Fibroblast of lung (primary cell): Measurements from ENCODE around the gene VAV2. TPM values are rescaled to one million over a fixed set of nuclear protein-coding genes. Genes with fewer than 3 reads are reported as not detected.

Experiments
- DNase-seq, 2 donors: peaks; one replicate each; pipeline versions ENCODE4 v3.0.0 to v3.0.0-alpha.2; 2010; ENCODE audit warnings: low read depth in 2 of 2
- H2AFZ ChIP-seq: 2 replicates; pipeline ENCODE4 v1.5.1; 2012; ENCODE audit warnings: low read length, control low read depth, inconsistent platforms
- H3K27ac ChIP-seq: 2 replicates; pipeline ENCODE4 v1.5.1; 2011; ENCODE audit warnings: low read length, control low read depth; ENCODE audit not compliant: insufficient read depth
- H3K27me3 ChIP-seq: 2 replicates; pipeline ENCODE4 v1.5.1; 2011; ENCODE audit warnings: mild to moderate bottlenecking, low read length; ENCODE audit not compliant: control insufficient read depth, insufficient read depth
- H3K36me3 ChIP-seq: 2 replicates; pipeline ENCODE4 v1.5.1; 2011; ENCODE audit warnings: low read length; ENCODE audit not compliant: control insufficient read depth, insufficient read depth
- H3K4me1 ChIP-seq: 2 replicates; pipeline ENCODE4 v1.5.1; 2011; ENCODE audit warnings: low read length; ENCODE audit not compliant: control insufficient read depth, insufficient read depth; ENCODE audit errors: extremely low read depth
- H3K4me2 ChIP-seq: 2 replicates; pipeline ENCODE4 v1.5.1; 2011; ENCODE audit warnings: low read length, control low read depth; ENCODE audit not compliant: insufficient read depth; ENCODE audit errors: extremely low read depth
- H3K4me3 ChIP-seq, 4 experiments: fragments of 200-600 bp in 1 of 4; sonication (generic) in 1 of 4; replicated peaks in 1 of 4; 2 replicates each; pipeline ENCODE4 v1.5.1; 2011 to 2016; ENCODE audit warnings: low read length in 4 of 4, low read depth in 3 of 4, mild to moderate bottlenecking in 3 of 4, control low read depth in 2 of 4, inconsistent platforms in 1 of 4, mixed read lengths in 1 of 4; ENCODE audit not compliant: insufficient read depth in 1 of 4; ENCODE audit errors: control extremely low read depth in 1 of 4
- H3K79me2 ChIP-seq: 2 replicates; pipeline ENCODE4 v1.5.1; 2012; ENCODE audit warnings: mild to moderate bottlenecking, low read length, inconsistent platforms; ENCODE audit not compliant: control insufficient read depth, insufficient read depth
- H3K9ac ChIP-seq: 2 replicates; pipeline ENCODE4 v1.5.1; 2011; ENCODE audit warnings: mild to moderate bottlenecking, low read length, control low read depth; ENCODE audit not compliant: insufficient read depth
- H3K9me3 ChIP-seq: 2 replicates; pipeline ENCODE4 v1.5.1; 2012; ENCODE audit warnings: low read depth, low read length; ENCODE audit not compliant: control insufficient read depth, insufficient read depth
- H4K20me1 ChIP-seq: 2 replicates; pipeline ENCODE4 v1.5.1; 2011; ENCODE audit warnings: low read length; ENCODE audit not compliant: control insufficient read depth, insufficient read depth; ENCODE audit errors: extremely low read depth
- CTCF ChIP-seq, 2 donors: IDR thresholded peaks in 1 of 2; conservative IDR thresholded peaks in 1 of 2; 1 replicate in 1 of 2; 2 replicates in 1 of 2; pipeline ENCODE4 v1.5.1; 2011 to 2012; ENCODE audit warnings: low read length in 2 of 2, control low read depth in 1 of 2, inconsistent platforms in 1 of 2, low read depth in 1 of 2, mild to moderate bottlenecking in 1 of 2
- EZH2 ChIP-seq: IDR thresholded peaks from 2 replicates; pipeline ENCODE4 v1.5.1; 2012; ENCODE audit warnings: low read length, control low read depth, mild to moderate bottlenecking; ENCODE audit errors: missing control alignments
- polyA plus RNA-seq, 2 donors: library from polyadenylated mRNA; depleted of rRNA in 1 of 2; stranded (reverse) in 1 of 2; unstranded in 1 of 2; fragments of >200 nt; gene quantifications; 2 replicates each; pipeline ENCODE4 v1.2.1, GENCODE V29; 2011 to 2012; ENCODE audit warnings: missing spikeins in 1 of 2
- total RNA-seq: library from RNA; depleted of rRNA; stranded (reverse); fragments of >200 nt; gene quantifications from 2 replicates; pipeline ENCODE4 v1.2.1, GENCODE V29; 2014

The VAV2 gene
- total and polyA plus RNA-seq, 2 donors (not counting 1 experiment from before 2014, with no cell fraction given) = 13.7 to 17.7 TPM

GRCh38 chr9:133910855-133911514 lies 81.1 kb downstream of the VAV2 start:
- Histone ChIP-seq H3K36me3 (no peaks in the 10 kb centered on the region), H3K9ac (no peak overlapping the region), H3K4me3 (no peak overlapping the region), H4K20me1 (no peaks in the 10 kb centered on the region), H3K4me2 (no peak overlapping the region), H3K9me3 (no peaks in the 10 kb centered on the region), H2AFZ (no peak overlapping the region), H3K79me2 (peaks cover 40% of the 10 kb centered on the region), H3K27ac (no peak overlapping the region), H3K27me3 (no peaks in the 10 kb centered on the region), H3K4me1 (peaks cover 11% of the 10 kb centered on the region)
- DNase-seq = no peak
- TF ChIP-seq CTCF (conservative IDR thresholded peaks at IDR 0.05 in 1 of 2, IDR thresholded peaks at IDR 0.05 in 1 of 2; ENCODE audit: low read depth in 1 of 2, low read length in 2 of 2) = no peak
- no peak for TF ChIP-seq EZH2

GRCh38 chr9:133906932-133907910 lies 84.9 kb downstream of the VAV2 start:
- no peak for DNase-seq
- H3K9me3 ChIP-seq = no peaks in the 10 kb centered on the region
- no peak overlapping the region for H3K4me2 ChIP-seq
- no peak overlapping the region for H3K4me3 ChIP-seq
- no peaks in the 10 kb centered on the region for H3K27me3 ChIP-seq
- H3K79me2 ChIP-seq = peaks cover 18% of the 10 kb centered on the region
- no peak overlapping the region for H2AFZ ChIP-seq
- H4K20me1 ChIP-seq = no peaks in the 10 kb centered on the region
- TF ChIP-seq CTCF (conservative IDR thresholded peaks at IDR 0.05 in 1 of 2, IDR thresholded peaks at IDR 0.05 in 1 of 2; ENCODE audit: low read depth in 1 of 2, low read length in 2 of 2) (no peak), EZH2 (no peak)
- no peak overlapping the region for H3K9ac ChIP-seq
- no peak overlapping the region for H3K27ac ChIP-seq
- H3K4me1 ChIP-seq = no peaks in the 10 kb centered on the region
- no peaks in the 10 kb centered on the region for H3K36me3 ChIP-seq

- no peak overlapping the region for H2AFZ ChIP-seq
- no peak for DNase-seq
- no peak for TF ChIP-seq CTCF (conservative IDR thresholded peaks at IDR 0.05 in 1 of 2, IDR thresholded peaks at IDR 0.05 in 1 of 2; ENCODE audit: low read depth in 1 of 2, low read length in 2 of 2)
- TF ChIP-seq EZH2 = no peak
- no peaks in the 10 kb centered on the region for H3K9me3 ChIP-seq
- no peak overlapping the region for H3K9ac ChIP-seq
- H3K79me2 ChIP-seq = peaks cover 13% of the 10 kb centered on the region
- H3K4me3 ChIP-seq = no peak overlapping the region
- H3K27me3 ChIP-seq = no peaks in the 10 kb centered on the region
- no peaks in the 10 kb centered on the region for H3K4me1 ChIP-seq
- H3K27ac ChIP-seq = no peak overlapping the region
- no peaks in the 10 kb centered on the region for H4K20me1 ChIP-seq
- H3K4me2 ChIP-seq = no peak overlapping the region
- H3K36me3 ChIP-seq = no peaks in the 10 kb centered on the region
Measured at GRCh38 chr9:133906218-133906617, 85.9 kb downstream of the VAV2 start.
